HG03064 (cell line): Measurements from ENCODE around the gene BCAP31.
"Not testable (repeated sequence)": the region's sequence is repeated elsewhere in the genome, so short reads cannot be mapped to it uniquely, and the experiment has no call there.

Experiments used
- ATAC-seq: cut with Tn5 transposase; IDR thresholded peaks from one replicate; pipeline ENCODE4 v1.9.1; 2021; ENCODE audit warnings: low read depth; ENCODE audit not compliant: unreplicated experiment

BCAP31 gene

GRCh38 chrX:153763298-153763932 is 39.2 kb upstream of the BCAP31 start:
- no peak for ATAC-seq

DNA sequence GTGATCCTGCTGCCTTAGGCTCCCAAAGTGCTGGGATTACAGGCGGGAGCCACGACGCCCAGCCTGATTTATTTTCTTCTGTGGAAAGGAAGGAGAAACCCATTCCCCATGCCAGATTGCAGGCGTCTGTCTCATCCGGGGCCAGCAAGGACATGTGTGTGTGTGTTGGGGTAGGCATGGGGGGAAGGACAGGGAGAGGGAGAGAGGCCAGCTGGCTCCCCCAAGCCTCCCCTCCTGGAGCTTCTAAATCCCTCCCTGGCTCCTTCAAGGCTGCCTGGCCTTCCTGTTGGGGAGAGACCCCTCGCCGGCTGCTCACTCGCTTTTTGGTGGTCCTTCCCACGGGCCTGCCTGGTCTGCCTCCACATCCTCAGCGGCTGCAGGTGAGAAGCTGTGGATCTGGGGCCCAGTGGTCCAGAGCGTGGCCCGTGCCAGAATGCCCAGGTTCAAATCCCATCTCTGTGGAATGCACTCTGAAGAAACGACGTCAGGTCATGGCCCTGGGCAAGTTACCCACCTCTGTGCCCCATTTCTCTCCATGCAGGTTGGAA is 38.5 kb upstream of the BCAP31 start:
- no peak for ATAC-seq

- ATAC-seq: no peak
These were observed 37.7 kb upstream of the BCAP31 start for GRCh38 chrX:153761863-153762262.

- ATAC-seq: no peak
These were observed 30.9 kb upstream of the BCAP31 start for GRCh38 chrX:153755136-153755535.

- ATAC-seq: no peak
These were observed 26.1 kb upstream of the BCAP31 start for GRCh38 chrX:153750127-153750774.

- ATAC-seq: not testable (repeated sequence)
These were observed 24.8 kb upstream of the BCAP31 start for GRCh38 chrX:153749017-153749416.

DNA sequence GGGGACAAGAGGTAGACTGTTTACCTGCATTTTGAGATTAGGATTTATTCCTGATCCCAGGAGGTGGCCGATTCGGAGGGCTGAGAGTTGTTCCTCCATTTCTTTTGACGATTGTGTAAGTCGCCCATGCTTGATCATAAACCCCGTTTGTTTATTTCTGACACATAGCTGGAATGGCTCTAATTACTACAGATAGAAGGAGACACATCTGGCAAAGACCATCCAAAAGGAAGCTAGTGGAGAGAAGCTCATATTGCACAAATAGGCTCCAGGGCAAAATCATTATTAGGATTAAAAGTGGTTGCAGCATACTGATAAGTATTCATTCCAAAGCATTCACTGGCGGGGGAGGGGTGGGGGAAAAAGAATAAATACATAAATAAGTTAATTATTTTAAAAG is 22.8 kb upstream of the BCAP31 start:
- not testable (repeated sequence) for ATAC-seq

DNA sequence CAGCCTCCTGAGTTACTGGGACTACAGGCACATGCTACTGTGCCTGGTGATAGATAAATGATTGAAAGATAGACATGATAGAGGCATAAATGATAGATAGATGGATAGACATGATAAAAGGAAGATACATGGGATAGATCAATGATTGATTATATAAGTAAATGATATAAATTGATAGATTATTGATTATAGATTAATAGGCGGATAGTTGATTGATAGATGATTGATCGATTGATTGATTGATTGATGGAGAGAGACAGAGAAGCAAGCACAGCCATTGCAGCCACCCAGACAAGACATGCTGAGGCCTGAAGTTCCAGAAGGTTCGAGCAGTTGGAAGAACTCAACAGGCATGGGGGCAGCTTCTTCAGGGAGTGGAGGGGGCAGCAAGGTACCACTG is 22.2 kb upstream of the BCAP31 start:
- no peak for ATAC-seq

- not testable (repeated sequence) for ATAC-seq
These were observed 20.9 kb upstream of the BCAP31 start for GRCh38 chrX:153745067-153745433.

DNA sequence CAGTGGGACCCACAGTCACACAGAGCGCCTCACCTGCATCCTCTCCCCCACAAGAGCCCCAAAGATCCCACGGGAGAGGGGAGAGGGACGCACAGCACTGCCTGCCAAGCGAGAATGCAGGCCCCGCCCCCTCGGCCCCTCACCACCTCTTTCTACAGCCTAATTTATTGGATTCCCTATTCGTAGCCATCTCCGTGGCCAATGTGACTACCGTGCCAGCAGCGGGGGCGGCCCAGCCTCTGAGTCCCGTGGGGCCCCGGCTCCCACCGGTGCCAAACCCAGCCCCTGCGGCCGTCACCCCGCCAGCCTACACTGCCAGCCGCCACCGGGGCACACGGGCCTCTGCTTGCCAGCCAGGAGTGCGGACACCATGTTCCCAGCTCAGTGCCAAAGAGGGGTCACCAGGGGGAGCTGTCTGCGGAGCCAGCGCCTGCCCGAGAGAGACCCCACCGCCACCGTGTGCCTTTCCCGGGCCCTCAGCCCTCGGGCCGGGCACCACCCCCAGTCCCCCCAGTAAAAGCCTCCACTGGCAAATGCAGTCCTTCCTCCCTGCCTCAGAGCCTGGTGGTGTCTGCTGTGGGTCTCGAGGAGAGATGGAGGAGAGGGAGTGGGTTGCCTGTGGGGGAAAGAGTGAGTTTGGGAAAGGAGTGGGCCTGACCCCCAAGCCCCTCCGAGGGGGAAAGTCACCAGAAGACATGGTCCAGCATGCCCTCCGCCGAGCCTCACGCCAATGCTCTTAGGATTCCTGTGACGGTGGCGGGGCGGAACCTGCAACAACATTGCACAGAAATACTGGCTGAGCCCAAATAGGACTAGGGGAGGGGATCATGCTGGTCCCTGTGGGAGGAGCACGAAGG is 20.3 kb upstream of the BCAP31 start:
- ATAC-seq: no peak

DNA sequence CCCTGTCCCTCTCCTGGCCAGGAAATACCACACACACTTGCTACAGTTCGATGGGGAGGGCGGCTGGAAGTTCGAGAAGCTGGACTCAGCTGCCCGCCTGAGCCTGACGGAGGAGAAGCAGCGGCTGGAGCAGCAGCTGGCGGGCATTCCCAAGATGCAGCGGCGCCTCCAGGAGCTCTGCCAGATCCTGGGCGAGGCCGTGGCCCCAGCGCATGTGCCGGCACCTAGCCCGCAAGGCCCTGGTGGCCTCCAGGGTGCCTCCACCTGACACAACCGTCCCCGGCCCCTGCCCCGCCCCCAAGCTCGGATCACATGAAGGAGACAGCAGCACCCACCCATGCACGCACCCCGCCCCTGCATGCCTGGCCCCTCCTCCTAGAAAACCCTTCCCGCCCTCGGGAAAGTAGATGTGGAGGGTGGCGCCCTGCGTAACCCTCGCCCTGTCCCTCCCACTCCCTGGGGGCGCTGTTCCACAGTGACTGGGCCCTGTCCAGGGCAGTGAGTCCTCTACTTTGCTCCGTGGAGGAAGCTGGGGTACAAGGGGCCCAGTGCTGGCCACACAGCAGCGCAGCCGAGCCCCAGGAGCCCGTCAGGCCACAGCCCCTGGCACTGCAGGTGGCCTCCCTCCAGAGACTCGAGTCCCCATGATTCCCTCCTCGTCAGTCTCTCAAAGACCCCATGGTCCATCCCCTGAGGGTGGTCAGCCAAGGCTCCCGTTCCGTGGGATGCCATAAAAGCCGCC is 19.5 kb upstream of the BCAP31 start:
- not testable (repeated sequence) for ATAC-seq

DNA sequence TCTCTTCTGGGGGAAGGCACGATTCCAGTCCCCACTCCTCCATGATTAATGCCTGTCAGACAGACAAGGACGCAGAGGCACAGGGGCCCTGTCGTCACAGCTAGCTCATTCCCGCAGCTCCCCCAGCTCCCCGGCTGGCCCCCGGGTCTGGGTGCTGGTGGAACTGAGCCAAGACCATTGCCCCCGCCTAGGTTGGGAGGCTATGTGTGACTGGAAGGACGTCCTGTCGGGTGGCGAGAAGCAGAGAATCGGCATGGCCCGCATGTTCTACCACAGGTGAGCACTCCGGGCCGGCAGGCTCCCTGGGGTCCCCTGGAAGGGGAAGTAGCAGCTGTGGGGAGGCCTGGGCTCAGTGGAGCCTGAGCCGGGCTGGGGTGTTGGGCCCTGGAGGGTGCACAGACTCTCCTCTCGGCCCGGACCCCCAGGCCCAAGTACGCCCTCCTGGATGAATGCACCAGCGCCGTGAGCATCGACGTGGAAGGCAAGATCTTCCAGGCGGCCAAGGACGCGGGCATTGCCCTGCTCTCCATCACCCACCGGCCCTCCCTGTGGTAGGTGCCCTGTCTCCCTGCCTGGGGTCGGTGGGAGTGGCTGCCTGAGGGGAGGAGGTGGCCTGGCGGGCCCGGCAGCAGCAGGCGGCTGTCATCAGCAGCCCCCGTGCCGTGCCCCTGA is 18.7 kb upstream of the BCAP31 start:
- not testable (repeated sequence) for ATAC-seq

- not testable (repeated sequence) for ATAC-seq
These were observed 17.9 kb upstream of the BCAP31 start for GRCh38 chrX:153742111-153742510.

GRCh38 chrX:153741446-153741845 is 17.3 kb upstream of the BCAP31 start:
- ATAC-seq: no peak

GRCh38 chrX:153740631-153741222 is 16.5 kb upstream of the BCAP31 start:
- ATAC-seq: no peak

DNA sequence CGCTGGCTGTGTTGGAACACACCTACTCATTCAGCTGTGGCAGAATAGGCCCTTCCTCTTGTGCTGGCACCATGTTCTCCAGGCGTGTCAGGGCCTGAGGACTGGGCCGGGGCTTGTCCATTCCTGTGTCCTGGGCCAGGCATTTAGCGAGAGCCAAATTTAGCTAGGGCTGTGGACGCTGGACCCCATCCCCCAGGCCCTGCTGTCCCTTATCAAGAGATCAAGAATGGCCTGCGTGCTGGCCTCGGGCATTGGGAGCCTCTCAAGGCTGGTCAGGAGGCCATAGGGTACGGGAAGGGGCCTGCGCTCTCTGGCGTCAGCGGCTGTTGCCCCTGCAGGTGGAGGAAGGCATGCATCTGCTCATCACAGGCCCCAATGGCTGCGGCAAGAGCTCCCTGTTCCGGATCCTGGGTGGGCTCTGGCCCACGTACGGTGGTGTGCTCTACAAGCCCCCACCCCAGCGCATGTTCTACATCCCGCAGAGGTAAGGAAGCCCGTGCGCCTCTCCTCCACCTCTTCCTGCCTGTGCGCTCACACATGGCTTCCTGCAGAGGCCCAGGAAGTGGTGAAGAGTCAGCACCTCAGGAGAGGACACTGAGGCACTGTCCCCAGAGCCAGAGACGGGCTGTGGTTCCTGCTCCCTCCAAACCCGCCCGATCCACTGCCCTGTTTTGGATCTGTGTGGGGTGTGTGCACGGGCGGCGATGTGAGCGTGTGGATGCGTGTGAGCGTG is 15.7 kb upstream of the BCAP31 start:
- no peak for ATAC-seq

- no peak for ATAC-seq
These were observed 13.9 kb upstream of the BCAP31 start for GRCh38 chrX:153738056-153738605.

- no peak for ATAC-seq
These were observed 12.8 kb upstream of the BCAP31 start for GRCh38 chrX:153736871-153737441.
